A673 (cell line): Measurements from ENCODE around the gene TAB3. TPM values are rescaled to one million over a fixed set of nuclear protein-coding genes. Genes with fewer than 3 reads are reported as not detected.

Experiments used
- BruUV-seq: library from RNA; stranded (reverse); fragments of 400-500 nt; replicated peaks from 2 replicates; lab custom pipeline; 2021; lab: Mats Ljungman, UMichigan
- CTCF ChIA-PET: fragments of 300-600 bp; sonication (Branson Sonifier 250); formaldehyde crosslinking; loops from one replicate; lab custom pipeline; 2022; ENCODE audit warnings: antibody characterized with exemption; lab: Charles Lee
- POLR2A ChIA-PET: fragments of 300-600 bp; sonication (Branson Sonifier 250); formaldehyde crosslinking; loops from one replicate; lab custom pipeline; 2022; ENCODE audit warnings: antibody characterized with exemption; ENCODE audit not compliant: low non-redundant PET; lab: Charles Lee
- DNase-seq: peaks from one replicate; pipeline ENCODE4 v3.0.0-alpha.2; 2015; ENCODE audit warnings: low spot score
- H3K27ac ChIP-seq: fragments of 200-600 bp; sonication (generic); 2 replicates; pipeline ENCODE4 v1.5.1; 2016; ENCODE audit warnings: mixed run types, low read depth, mild to moderate bottlenecking, mixed read lengths, antibody characterized with exemption, low read length; ENCODE audit not compliant: poor library complexity, severe bottlenecking
- H3K27me3 ChIP-seq: fragments of 200-600 bp; sonication (generic); replicated peaks from 2 replicates; pipeline ENCODE4 v1.6.1; 2017; ENCODE audit warnings: mixed run types, low read depth, mild to moderate bottlenecking, mixed read lengths, antibody characterized with exemption, low read length; ENCODE audit not compliant: insufficient read depth, poor library complexity
- H3K36me3 ChIP-seq: fragments of 200-600 bp; sonication (generic); 2 replicates; pipeline ENCODE4 v1.6.1; 2016; ENCODE audit warnings: mixed run types, mild to moderate bottlenecking, mixed read lengths, antibody characterized with exemption, low read length; ENCODE audit not compliant: insufficient read depth, poor library complexity, severe bottlenecking
- H3K4me1 ChIP-seq: fragments of 200-600 bp; sonication (generic); 2 replicates; pipeline ENCODE4 v1.6.1; 2017; ENCODE audit warnings: mixed run types, mild to moderate bottlenecking, mixed read lengths, antibody characterized with exemption, low read length; ENCODE audit not compliant: insufficient read depth, poor library complexity, severe bottlenecking
- H3K4me3 ChIP-seq: fragments of 200-600 bp; sonication (generic); 2 replicates; pipeline ENCODE4 v1.5.1; 2016; ENCODE audit warnings: low read depth, mixed run types, mild to moderate bottlenecking, mixed read lengths, low read length; ENCODE audit not compliant: poor library complexity, severe bottlenecking
- H3K9me3 ChIP-seq: fragments of 200-600 bp; sonication (generic); 2 replicates; pipeline ENCODE4 v1.6.1; 2016; ENCODE audit warnings: mixed run types, low read depth, mild to moderate bottlenecking, mixed read lengths, antibody characterized with exemption, low read length; ENCODE audit not compliant: poor library complexity, severe bottlenecking
- CTCF ChIP-seq: fragments of 300-800, 200-600 bp; sonication (generic); conservative IDR thresholded peaks from 2 replicates; pipeline ENCODE4 v1.5.1; 2017; ENCODE audit warnings: low read depth, mild to moderate bottlenecking, antibody characterized with exemption, low read length, moderate library complexity, mixed read lengths
- EZH2 ChIP-seq: fragments of 200-600 bp; sonication (generic); IDR thresholded peaks from 2 replicates; pipeline ENCODE4 v1.6.1; 2017; ENCODE audit warnings: borderline replicate concordance, low read depth, mild to moderate bottlenecking, mixed read lengths, antibody characterized with exemption, low read length; ENCODE audit not compliant: poor library complexity, severe bottlenecking
- intact Hi-C: fragments of 100-400 bp; cut with micrococcal nuclease; formaldehyde crosslinking; loops from one replicate; pipeline ENCODE4 v1.10.0; 2022; ENCODE audit not compliant: unreplicated experiment
- total RNA-seq: library from RNA; stranded (reverse); gene quantifications from 2 replicates; pipeline ENCODE4 v1.2.3, GENCODE V29; 2021

TAB3 gene
- total RNA-seq, 1 experiment from 2014 or later, result 12.0 TPM

DNA sequence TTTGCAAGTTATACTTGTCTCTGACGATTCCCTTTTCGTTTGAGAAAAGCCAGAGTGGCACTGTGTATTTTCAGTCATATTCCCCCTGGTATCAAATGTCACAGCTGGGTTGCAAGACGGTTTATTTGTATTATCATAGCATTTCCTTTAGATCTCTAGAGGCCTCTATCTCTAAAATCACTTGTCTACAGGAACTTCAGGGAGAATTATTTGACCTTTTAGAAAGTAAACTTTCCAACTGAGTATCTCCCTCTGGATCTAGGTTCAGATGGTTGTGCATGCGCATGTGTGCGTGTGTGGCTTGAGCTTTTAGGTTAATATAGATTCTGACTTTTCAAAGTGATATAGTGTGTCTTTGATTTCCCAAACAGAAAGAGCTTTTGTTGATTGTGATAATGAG, 15.1 kb upstream of the TAB3 start:
- Histone ChIP-seq H3K27me3 (peaks cover 3% of the 10 kb centered on the region), H3K4me1 (no peaks in the 10 kb centered on the region), H3K36me3 (no peaks in the 10 kb centered on the region), H3K27ac (no peak overlapping the region), H3K9me3 (no peaks in the 10 kb centered on the region), H3K4me3 (no peak overlapping the region)
- DNase-seq, result no peak
- POLR2A ChIA-PET, result interaction anchor here (0.6 kb wide), 1 partner anchor 385 kb away, joined by 5 read pairs; no protein-coding TSS in a partner anchor
- BruUV-seq, result no TSS peak
- intact Hi-C loops, result no loop called here
- no peak for TF ChIP-seq CTCF
- TF ChIP-seq EZH2, result no peak
- CTCF ChIA-PET, result no interaction called here

GRCh38 chrX:30900227-30900626, 11.2 kb upstream of the TAB3 start:
- no TSS peak for BruUV-seq
- POLR2A ChIA-PET, result no interaction called here
- DNase-seq, result no peak

DNA sequence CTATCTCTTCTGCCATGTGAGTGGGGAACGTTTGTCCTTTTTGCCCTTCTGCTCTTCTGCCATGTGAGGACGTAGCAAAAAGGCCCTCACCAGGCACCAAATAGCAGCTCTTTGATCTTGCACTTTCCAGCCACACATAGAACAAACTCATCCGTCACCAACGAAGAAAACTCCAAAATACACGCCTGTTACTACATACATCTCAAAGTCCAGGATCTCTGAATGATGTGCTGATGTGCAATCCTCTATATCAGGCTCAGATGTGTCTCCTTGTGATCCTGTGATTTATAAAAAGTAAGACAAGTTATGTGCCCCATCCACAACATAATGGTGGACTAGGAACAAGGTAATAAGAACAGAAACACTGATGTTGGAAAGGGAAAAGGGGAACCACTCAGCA, 9.8 kb upstream of the TAB3 start:
- Histone ChIP-seq H3K36me3 (no peaks in the 10 kb centered on the region), H3K9me3 (no peaks in the 10 kb centered on the region), H3K27me3 (peaks cover 15% of the 10 kb centered on the region), H3K4me1 (no peaks in the 10 kb centered on the region), H3K27ac (no peak overlapping the region), H3K4me3 (no peak overlapping the region)
- intact Hi-C loops, result no loop called here
- TF ChIP-seq CTCF (no peak), EZH2 (no peak)
- no TSS peak for BruUV-seq
- no peak for DNase-seq
- ChIA-PET CTCF (no interaction called here), POLR2A (no interaction called here)

More at GRCh38 chrX:30900227-30900626, 11.2 kb upstream of the TAB3 start:
- Histone ChIP-seq H3K27me3 (peaks cover 11% of the 10 kb centered on the region), H3K27ac (no peak overlapping the region), H3K36me3 (no peaks in the 10 kb centered on the region), H3K4me1 (no peaks in the 10 kb centered on the region), H3K4me3 (no peak overlapping the region), H3K9me3 (no peaks in the 10 kb centered on the region)
- CTCF ChIA-PET, result no interaction called here
- intact Hi-C loops, result no loop called here
- no peak for TF ChIP-seq CTCF
- TF ChIP-seq EZH2, result no peak
